Esophagus muscularis mucosa (tissue), 4 donors: ENCODE results near the gene GRK2. TPM values are rescaled to one million over a fixed set of nuclear protein-coding genes. Genes with fewer than 3 reads are reported as not detected.
"Not testable (repeated sequence)": the region's sequence is repeated elsewhere in the genome, so short reads cannot be mapped to it uniquely, and the experiment has no call there.

Experiments used
- DNase-seq: peaks from one replicate; pipeline ENCODE4 v3.0.0-alpha.2; 2017; ENCODE audit errors: extremely low spot score
- H3K27ac ChIP-seq, 4 donors: fragments of 200-600 bp; sonication (generic); replicated peaks in 1 of 4; 1 replicate in 3 of 4; 2 replicates in 1 of 4; pipeline ENCODE4 v1.5.1; 2016 to 2019; ENCODE audit warnings: mild to moderate bottlenecking in 1 of 4
- H3K27me3 ChIP-seq, 4 donors: fragments of 200-600 bp; sonication (generic); one replicate each; pipeline versions ENCODE4 v1.5.1 to v1.6.0; 2016 to 2019
- H3K36me3 ChIP-seq, 4 donors: fragments of 200-600 bp; sonication (generic); one replicate each; pipeline ENCODE4 v1.5.1; 2016 to 2019
- H3K4me1 ChIP-seq, 4 donors: fragments of 200-600 bp; sonication (generic); one replicate each; pipeline ENCODE4 v1.5.1; 2016 to 2019
- H3K4me3 ChIP-seq, 4 donors: fragments of 200-600 bp; sonication (generic); 1 replicate in 2 of 4; 2 replicates in 2 of 4; pipeline ENCODE4 v1.5.1; 2016 to 2019; ENCODE audit warnings: mild to moderate bottlenecking in 4 of 4, moderate library complexity in 1 of 4
- H3K9me3 ChIP-seq, 4 donors: fragments of 200-600 bp; sonication (generic); 1 replicate in 3 of 4; 2 replicates in 1 of 4; pipeline ENCODE4 v1.5.1; 2016 to 2019
- EP300 ChIP-seq: sonication (generic); formaldehyde crosslinking; IDR thresholded peaks from one replicate; pipeline ENCODE4 v1.6.1; 2017; ENCODE audit warnings: antibody characterized with exemption
- POLR2A ChIP-seq: fragments of 450-650 bp; IDR thresholded peaks from one replicate; pipeline ENCODE4 v1.6.1; 2017; ENCODE audit warnings: antibody characterized with exemption, moderate library complexity, mild to moderate bottlenecking, low read depth
- POLR2AphosphoS5 ChIP-seq, 2 donors: sonication (generic); formaldehyde crosslinking; IDR thresholded peaks; one replicate each; pipeline ENCODE4 v1.6.1; 2017; ENCODE audit warnings: antibody characterized with exemption in 2 of 2
- WGBS: methylation state at CpG from one replicate; pipeline ENCODE4 v1.1.5; 2018; 5-methylcytosine and 5-hydroxymethylcytosine counted together
- intact Hi-C: fragments of 100-400 bp; cut with DNase I; formaldehyde crosslinking; loops from one replicate; pipeline ENCODE4 v1.15.1; 2023
- total RNA-seq, 4 donors: library from RNA; depleted of rRNA; stranded (reverse); fragments of >200 nt; gene quantifications; one replicate each; pipeline versions ENCODE4 v1.1.0 to v1.2.1, GENCODE V29; 2016
- TF ChIP-seq, protein P1 (sequence below), 3 experiments: fragments of 200-600 bp in 2 of 3; fragments of 450-650 bp in 1 of 3; sonication (generic) in 2 of 3; IDR thresholded peaks; one replicate each; pipeline ENCODE4 v1.5.1; 2017 to 2019; ENCODE audit warnings: antibody characterized with exemption in 3 of 3, mild to moderate bottlenecking in 2 of 3, moderate library complexity in 1 of 3

GRK2 gene
- total RNA-seq, 4 donors from 2014 or later: 46.9 to 68.8 (median 59.5) TPM

DNA sequence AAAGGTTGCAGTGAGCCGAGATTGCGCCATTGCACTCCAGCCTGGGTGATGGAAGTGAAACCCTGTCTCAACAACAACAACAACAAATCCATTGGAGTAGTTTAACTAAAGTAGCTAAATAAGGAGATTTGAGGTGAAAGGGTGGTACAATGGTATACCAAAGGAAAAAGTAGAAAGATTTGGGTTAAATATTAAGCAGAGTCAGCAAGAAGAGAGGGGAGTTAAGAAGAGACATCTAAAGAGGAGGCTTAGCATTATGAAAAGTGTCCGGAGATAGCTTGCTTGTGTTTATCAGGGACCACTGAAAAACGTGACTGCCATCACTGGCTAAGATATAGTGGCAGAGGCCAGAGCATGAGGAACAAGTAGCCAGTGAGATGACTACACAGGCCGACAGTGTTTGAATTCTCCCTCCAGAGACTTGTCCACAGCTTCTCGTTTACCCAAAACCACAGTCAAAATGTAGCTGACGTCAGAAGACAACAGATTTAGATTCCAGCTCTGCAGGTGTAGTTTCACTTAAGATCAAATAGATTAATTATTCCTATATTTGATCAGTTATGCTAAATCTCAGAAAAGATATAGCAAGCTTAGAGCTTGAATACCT is 32.6 kb upstream of the GRK2 start:
- H3K27me3 ChIP-seq: no peaks in the 10 kb centered on the region
- peaks cover 22 to 65% (median 48%) of the 10 kb centered on the region in 4 donors for H3K36me3 ChIP-seq
- H3K9me3 ChIP-seq: no peaks in the 10 kb centered on the region
- H3K27ac ChIP-seq: no peak overlapping the region
- H3K4me1 ChIP-seq: peaks cover 2 to 9% (median 8%) of the 10 kb centered on the region in 4 donors
- intact Hi-C loops: no loop called here
- no peak overlapping the region for H3K4me3 ChIP-seq
- no peak for DNase-seq
- TF ChIP-seq POLR2A (no peak), POLR2AphosphoS5 (IDR thresholded peaks at IDR 0.05) (no peak), EP300 (no peak)
- TF ChIP-seq, protein P1, sequence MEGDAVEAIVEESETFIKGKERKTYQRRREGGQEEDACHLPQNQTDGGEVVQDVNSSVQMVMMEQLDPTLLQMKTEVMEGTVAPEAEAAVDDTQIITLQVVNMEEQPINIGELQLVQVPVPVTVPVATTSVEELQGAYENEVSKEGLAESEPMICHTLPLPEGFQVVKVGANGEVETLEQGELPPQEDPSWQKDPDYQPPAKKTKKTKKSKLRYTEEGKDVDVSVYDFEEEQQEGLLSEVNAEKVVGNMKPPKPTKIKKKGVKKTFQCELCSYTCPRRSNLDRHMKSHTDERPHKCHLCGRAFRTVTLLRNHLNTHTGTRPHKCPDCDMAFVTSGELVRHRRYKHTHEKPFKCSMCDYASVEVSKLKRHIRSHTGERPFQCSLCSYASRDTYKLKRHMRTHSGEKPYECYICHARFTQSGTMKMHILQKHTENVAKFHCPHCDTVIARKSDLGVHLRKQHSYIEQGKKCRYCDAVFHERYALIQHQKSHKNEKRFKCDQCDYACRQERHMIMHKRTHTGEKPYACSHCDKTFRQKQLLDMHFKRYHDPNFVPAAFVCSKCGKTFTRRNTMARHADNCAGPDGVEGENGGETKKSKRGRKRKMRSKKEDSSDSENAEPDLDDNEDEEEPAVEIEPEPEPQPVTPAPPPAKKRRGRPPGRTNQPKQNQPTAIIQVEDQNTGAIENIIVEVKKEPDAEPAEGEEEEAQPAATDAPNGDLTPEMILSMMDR (IDR thresholded peaks at IDR 0.05): no peak
- 86% methylated on average over 7 of the region's 7 CpGs for WGBS

DNA sequence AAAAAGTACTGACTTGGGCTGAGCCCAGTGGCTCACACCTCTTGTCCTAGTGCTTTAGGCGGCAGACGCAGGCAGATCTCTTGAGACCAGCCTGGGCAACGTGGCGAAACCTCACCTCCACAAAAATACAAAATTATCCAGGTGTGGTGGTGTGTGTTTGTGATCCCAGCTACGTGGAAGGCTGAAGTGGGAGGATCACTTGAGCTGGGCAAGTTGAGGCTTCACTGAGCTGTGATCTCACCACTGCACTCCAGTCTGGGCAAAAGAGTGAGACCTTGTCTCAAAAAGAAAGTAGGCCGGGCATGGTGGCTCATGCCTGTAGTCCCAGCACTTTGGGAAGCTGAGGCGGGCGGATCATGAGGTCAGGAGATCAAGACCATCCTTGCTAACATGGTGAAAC is 31.7 kb upstream of the GRK2 start:
- DNase-seq, H3K9me3 ChIP-seq, H3K27me3 ChIP-seq, H3K4me3 ChIP-seq, H3K27ac ChIP-seq, intact Hi-C loops: not testable (repeated sequence)
- 94% methylated on average over 8 of the region's 8 CpGs for WGBS
- Histone ChIP-seq H3K36me3 (peaks cover 13 to 57% (median 39%) of the 10 kb centered on the region in 4 donors), H3K4me1 (peaks cover 11 to 18% (median 17%) of the 10 kb centered on the region in 4 donors)

DNA sequence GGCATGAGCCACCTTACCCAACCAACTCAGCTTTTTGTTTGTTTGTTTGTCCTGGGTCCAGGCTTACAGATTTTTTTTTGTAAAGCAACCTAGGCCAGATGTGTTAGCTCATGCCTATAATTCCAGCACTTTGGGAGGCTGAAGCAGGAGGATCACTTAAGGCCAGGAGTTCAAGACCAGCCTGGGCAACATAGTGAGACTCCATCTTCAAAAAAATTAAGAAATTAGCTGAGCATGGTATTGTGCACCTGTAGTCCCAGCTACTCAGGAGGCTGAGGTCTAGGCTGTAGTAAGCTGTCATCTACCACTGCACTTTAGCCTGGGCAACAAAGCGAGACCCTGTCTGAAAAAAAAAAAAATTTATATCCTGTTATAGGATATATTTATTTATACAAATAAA is 28.7 kb upstream of the GRK2 start:
- DNase-seq: no peak
- no peak for TF ChIP-seq POLR2AphosphoS5 (IDR thresholded peaks at IDR 0.05)
- no peak for TF ChIP-seq POLR2A
- no peak for TF ChIP-seq EP300
- TF ChIP-seq, protein P1 (IDR thresholded peaks at IDR 0.05): no peak
- Histone ChIP-seq H3K4me3 (no peak overlapping the region), H3K9me3 (no peaks in the 10 kb centered on the region), H3K4me1 (peaks cover 26 to 42% (median 39%) of the 10 kb centered on the region in 4 donors), H3K36me3 (peaks cover 1 to 29% (median 13%) of the 10 kb centered on the region in 4 donors), H3K27me3 (no peaks in the 10 kb centered on the region), H3K27ac (no peak overlapping the region)
- WGBS: 100% methylated on average over 1 of the region's 1 CpG
- intact Hi-C loops: no loop called here

DNA sequence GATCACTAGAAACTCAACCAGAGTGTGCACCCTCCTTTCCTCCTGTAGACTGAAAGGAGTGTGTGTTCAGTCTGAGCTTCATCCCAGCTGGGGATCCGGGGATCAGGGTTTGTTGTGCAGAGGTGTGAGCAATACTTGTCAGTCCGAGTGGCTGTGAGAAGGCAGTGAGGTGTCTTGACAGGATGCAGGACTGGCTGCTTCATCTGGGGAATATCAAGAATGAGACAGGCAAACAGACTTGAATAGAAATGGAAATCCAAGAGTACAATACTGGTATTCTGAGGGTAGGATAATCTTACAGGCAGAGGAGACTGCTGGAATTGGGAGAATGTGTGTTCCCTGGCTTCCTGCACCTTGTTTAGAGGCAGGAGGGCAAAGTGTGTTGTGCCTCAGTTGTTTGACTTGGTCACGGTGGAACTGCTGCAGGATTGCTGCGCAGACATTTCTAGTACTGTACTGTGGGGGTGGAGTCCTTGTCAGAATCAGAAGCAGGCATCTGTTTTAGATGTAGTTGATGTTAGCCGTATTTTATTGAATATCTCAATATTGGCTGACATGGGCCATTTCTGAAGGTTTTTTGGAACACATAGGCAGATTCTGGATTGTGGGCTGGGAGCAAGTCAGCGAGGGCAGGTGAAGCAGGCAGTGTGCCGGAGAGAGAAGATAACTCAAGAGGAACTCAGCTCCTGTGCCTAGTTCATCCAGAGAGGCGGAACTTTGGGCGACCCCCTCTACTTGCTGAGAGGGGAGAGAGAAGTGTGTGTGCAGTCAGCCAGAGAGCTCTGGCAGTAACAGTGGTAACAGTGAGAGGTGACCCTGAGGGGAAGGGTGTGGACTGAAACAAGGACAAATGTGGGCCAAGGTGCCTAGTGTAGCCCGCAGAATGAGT is 27.1 kb upstream of the GRK2 start:
- 12% methylated on average over 10 of the region's 10 CpGs for WGBS
- Histone ChIP-seq H3K36me3 (peaks cover 3 to 34% (median 14%) of the 10 kb centered on the region in 4 donors), H3K27me3 (no peaks in the 10 kb centered on the region), H3K27ac (peak overlapping the region; percentile 89 to 95 (median 93)), H3K4me3 (peak overlapping the region; percentile 68 to 75 (median 70)), H3K4me1 (peaks cover 39 to 58% (median 54%) of the 10 kb centered on the region in 4 donors), H3K9me3 (no peaks in the 10 kb centered on the region)
- intact Hi-C loops: no loop called here
- DNase-seq: no peak
- TF ChIP-seq POLR2A: no peak
- TF ChIP-seq, protein P1 (IDR thresholded peaks at IDR 0.05): no peak
- peak; percentile 6 to 12 for TF ChIP-seq POLR2AphosphoS5 (IDR thresholded peaks at IDR 0.05)
